B cell (primary cell): ENCODE results near the gene MAN1B1. TPM values are rescaled to one million over a fixed set of nuclear protein-coding genes. Genes with fewer than 3 reads are reported as not detected.
A peak's percentile ranks its signal among the peaks of the same experiment; 100 is the strongest.

Experiments
- ATAC-seq: fragments of 200-7000 bp; cut with Tn5 transposase; one replicate; pipeline ENCODE4 v1.10.0; 2021; ENCODE audit warnings: low read depth, mild to moderate bottlenecking, moderate number of reproducible peaks, moderate library complexity
- CTCF ChIA-PET: fragments of 350-600 bp; sonication (Branson Sonifier 250); formaldehyde crosslinking; loops from one replicate; lab custom pipeline; 2021; ENCODE audit warnings: antibody characterized with exemption, inconsistent platforms; lab: Charles Lee
- POLR2A ChIA-PET: fragments of 350-600 bp; sonication (Branson Sonifier 250); formaldehyde crosslinking; loops from one replicate; lab custom pipeline; 2021; ENCODE audit warnings: antibody characterized with exemption; lab: Charles Lee
- DNase-seq: peaks from one replicate; pipeline ENCODE4 v3.0.0; 2013
- H2AFZ ChIP-seq: 2 replicates; pipeline ENCODE4 v1.6.1; 2012; ENCODE audit warnings: mild to moderate bottlenecking, low read depth, low read length; ENCODE audit not compliant: insufficient read depth, poor library complexity, severe bottlenecking
- H3K27ac ChIP-seq, 2 donors: 1 replicate in 1 of 2; 2 replicates in 1 of 2; pipeline ENCODE4 v1.5.1; 2012 to 2013; ENCODE audit warnings: low read length in 2 of 2, mild to moderate bottlenecking in 2 of 2, moderate library complexity in 1 of 2
- H3K27me3 ChIP-seq, 4 experiments: fragments of 200-600 bp in 1 of 4; sonication (generic) in 1 of 4; replicated peaks in 1 of 4; 1 replicate in 2 of 4; 2 replicates in 2 of 4; pipeline versions ENCODE4 v1.6.1 to v1.7.0; 2013 to 2016; ENCODE audit warnings: low read length in 3 of 4, mild to moderate bottlenecking in 2 of 4, mixed read lengths in 1 of 4, moderate library complexity in 1 of 4; ENCODE audit not compliant: insufficient read depth in 4 of 4, control insufficient read depth in 3 of 4; ENCODE audit errors: control extremely low read depth in 1 of 4
- H3K36me3 ChIP-seq, 2 experiments: replicated peaks in 1 of 2; 1 replicate in 1 of 2; 2 replicates in 1 of 2; pipeline versions ENCODE4 v1.6.1 to v1.7.1; 2013; ENCODE audit warnings: low read length in 1 of 2; ENCODE audit not compliant: insufficient read depth in 2 of 2, control insufficient read depth in 1 of 2; ENCODE audit errors: control extremely low read depth in 1 of 2, extremely low read depth in 1 of 2
- H3K4me1 ChIP-seq, 2 donors: fragments of 200-600 bp in 1 of 2; sonication (generic) in 1 of 2; 1 replicate in 1 of 2; 2 replicates in 1 of 2; pipeline versions ENCODE4 v1.5.1 to v1.6.1; 2013 to 2017; ENCODE audit warnings: low read length in 2 of 2; ENCODE audit not compliant: control insufficient read depth in 2 of 2, insufficient read depth in 2 of 2
- H3K4me2 ChIP-seq: replicated peaks from 2 replicates; pipeline ENCODE3; 2012; ENCODE audit warnings: mild to moderate bottlenecking, low read depth, low read length; ENCODE audit not compliant: poor library complexity, severe bottlenecking
- H3K4me3 ChIP-seq, 5 experiments: fragments of 200-600 bp in 1 of 5; sonication (generic) in 1 of 5; 1 replicate in 3 of 5; 2 replicates in 2 of 5; pipeline versions ENCODE4 v1.5.1 to v1.7.0; 2011 to 2016; ENCODE audit warnings: low read length in 4 of 5, mild to moderate bottlenecking in 4 of 5, low read depth in 2 of 5, control low read depth in 1 of 5, moderate library complexity in 1 of 5; ENCODE audit not compliant: insufficient read depth in 1 of 5; ENCODE audit errors: control extremely low read depth in 1 of 5, extremely low read depth in 1 of 5
- H3K79me2 ChIP-seq: fragments of 200-600 bp; sonication (generic); one replicate; pipeline ENCODE4 v1.6.0; 2016; ENCODE audit warnings: low read length; ENCODE audit not compliant: control insufficient read depth, insufficient read depth
- H3K9ac ChIP-seq: fragments of 200-600 bp; sonication (generic); 2 replicates; pipeline ENCODE4 v1.6.1; 2017; ENCODE audit warnings: mild to moderate bottlenecking, low read length, moderate library complexity
- H3K9me3 ChIP-seq, 3 donors: one replicate each; pipeline versions ENCODE4 v1.6.1 to v1.7.1; 2013; ENCODE audit warnings: low read length in 2 of 3; ENCODE audit not compliant: control insufficient read depth in 2 of 3, insufficient read depth in 1 of 3; ENCODE audit errors: control extremely low read depth in 1 of 3
- H4K20me1 ChIP-seq: 2 replicates; pipeline ENCODE4 v1.6.0; 2012; ENCODE audit warnings: mild to moderate bottlenecking, low read length; ENCODE audit not compliant: insufficient read depth, control insufficient read depth, poor library complexity, severe bottlenecking
- H3K27ac Mint-ChIP-seq: one replicate; pipeline ENCODE4 v1.8.0; 2021; ENCODE audit warnings: mixed read lengths
- H3K27me3 Mint-ChIP-seq: one replicate; pipeline ENCODE4 v1.8.0; 2021; ENCODE audit warnings: mixed read lengths
- H3K4me1 Mint-ChIP-seq: one replicate; pipeline ENCODE4 v1.8.0; 2021; ENCODE audit warnings: mixed read lengths
- H3K4me3 Mint-ChIP-seq: one replicate; pipeline ENCODE4 v1.8.0; 2021; ENCODE audit warnings: mixed read lengths
- H3K9me3 Mint-ChIP-seq: one replicate; pipeline ENCODE4 v1.8.0; 2022; ENCODE audit warnings: mixed read lengths; ENCODE audit not compliant: insufficient read depth
- CTCF ChIP-seq: fragments of 200-600 bp; IDR thresholded peaks from one replicate; pipeline ENCODE4 v1.8.0; 2022; ENCODE audit warnings: antibody characterized with exemption, mild to moderate bottlenecking
- EZH2 ChIP-seq: IDR thresholded peaks from 2 replicates; pipeline ENCODE4 v1.6.1; 2012; ENCODE audit warnings: borderline replicate concordance, low read depth, mild to moderate bottlenecking, moderate library complexity, low read length; ENCODE audit not compliant: insufficient read depth, poor library complexity, severe bottlenecking
- WGBS: methylation state at CpG from one replicate; pipeline ENCODE4 v1.1.5; 2013; ENCODE audit warnings: missing lambda C conversion rate; ENCODE audit not compliant: insufficient coverage; 5-methylcytosine and 5-hydroxymethylcytosine counted together
- intact Hi-C: fragments of 100-400 bp; cut with micrococcal nuclease; formaldehyde crosslinking; loops from one replicate; pipeline ENCODE4 v1.10.0; 2022
- polyA plus RNA-seq: library from polyadenylated mRNA; depleted of rRNA; stranded (reverse); fragments of >200 nt; gene quantifications from 2 replicates; pipeline ENCODE4 v1.2.3, GENCODE V29; 2012
- total RNA-seq, 2 donors: library from RNA; stranded (reverse); fragments of 120-200 nt in 1 of 2; gene quantifications; 1 replicate in 1 of 2; 2 replicates in 1 of 2; pipeline versions ENCODE4 v1.2.3 to v1.2.4, GENCODE V29; 2013 to 2022

The MAN1B1 gene
- total and polyA plus RNA-seq, 2 donors (not counting 1 experiment from before 2014, with no cell fraction given) = 47.0 to 68.4 TPM

DNA sequence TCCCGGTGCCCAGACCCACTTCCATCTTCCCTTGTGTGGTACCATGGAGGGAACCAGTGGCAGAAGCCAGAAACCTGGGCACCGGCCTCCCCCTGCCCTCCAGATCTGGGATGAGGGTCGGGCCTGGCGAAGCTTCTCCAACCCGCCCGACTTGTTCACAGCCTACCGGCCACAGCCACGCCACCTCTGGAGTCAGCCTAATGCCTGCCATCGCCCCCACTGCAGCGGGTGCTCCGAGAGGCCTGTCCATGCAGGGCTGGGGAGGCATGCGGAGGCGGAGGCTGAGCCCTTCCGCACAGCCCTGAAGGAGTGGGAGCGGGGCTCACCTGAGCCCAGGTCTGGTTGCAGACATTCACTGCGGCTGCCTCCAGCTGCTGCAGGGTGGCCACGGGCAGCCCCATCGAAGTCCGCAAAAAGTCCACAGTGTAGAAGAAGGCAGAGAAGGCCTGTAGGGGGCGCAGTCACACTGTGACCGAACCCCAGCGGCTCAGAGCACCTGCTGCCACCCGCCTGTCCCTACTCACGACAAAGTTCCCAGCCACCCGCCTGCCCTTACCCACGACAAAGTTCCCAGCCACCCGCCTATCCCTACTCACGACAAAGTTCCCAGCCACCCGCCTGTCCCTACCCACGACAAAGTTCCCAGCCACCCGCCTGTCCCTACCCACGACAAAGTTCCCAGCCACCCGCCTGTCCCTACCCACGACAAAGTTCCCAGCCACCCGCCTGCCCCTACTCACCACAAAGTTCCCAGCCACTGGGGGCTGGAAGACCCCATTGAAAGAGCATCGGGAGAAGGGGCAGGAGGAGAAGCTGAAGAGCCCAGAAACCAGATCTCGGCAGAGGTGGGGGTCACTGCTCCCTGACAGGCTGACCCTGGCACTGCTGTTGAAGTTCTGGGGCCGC, 37.0 kb upstream of the MAN1B1 start:
- peaks cover 13% of the 10 kb centered on the region for H3K4me1 Mint-ChIP-seq
- ChIA-PET CTCF (interaction anchor here (0.7 kb wide), 1 partner anchor 205 kb away, joined by 3 read pairs; no protein-coding TSS in a partner anchor), POLR2A (interaction anchor here (0.5 kb wide), 1 partner anchor 20 kb away, joined by 3 read pairs; no protein-coding TSS in a partner anchor)
- H3K27ac ChIP-seq = no peak overlapping the region
- WGBS = 43% methylated on average over 37 of the region's 38 CpGs
- H3K36me3 ChIP-seq = no peaks in the 10 kb centered on the region
- no peak overlapping the region for H3K4me2 ChIP-seq
- no peak overlapping the region for H3K9ac ChIP-seq
- H3K27me3 ChIP-seq = peaks cover 0 to 88% (median 53%) of the 10 kb centered on the region in 4 experiments
- peak; percentile 40 for TF ChIP-seq CTCF
- TF ChIP-seq EZH2 = no peak
- H3K79me2 ChIP-seq = no peaks in the 10 kb centered on the region
- H3K9me3 Mint-ChIP-seq = no peaks in the 10 kb centered on the region
- no peak overlapping the region for H3K4me3 Mint-ChIP-seq
- intact Hi-C loops = no loop called here
- peak; percentile 62 for DNase-seq
- H3K4me3 ChIP-seq = no peak overlapping the region
- no peak for ATAC-seq
- H3K4me1 ChIP-seq = peaks cover 31 to 42% of the 10 kb centered on the region in 2 donors
- H3K9me3 ChIP-seq = peaks cover 0 to 34% (median 0%) of the 10 kb centered on the region in 3 donors
- no peak overlapping the region for H2AFZ ChIP-seq
- H3K27ac Mint-ChIP-seq = peak overlapping the region; percentile 15
- H4K20me1 ChIP-seq = peaks cover 5% of the 10 kb centered on the region
- H3K27me3 Mint-ChIP-seq = peaks cover 15% of the 10 kb centered on the region

GRCh38 chr9:137050570-137050969, 36.2 kb upstream of the MAN1B1 start:
- Histone ChIP-seq H3K4me3 (no peak overlapping the region), H3K27ac (no peak overlapping the region), H4K20me1 (peaks cover 5% of the 10 kb centered on the region), H2AFZ (no peak overlapping the region), H3K4me2 (no peak overlapping the region), H3K79me2 (no peaks in the 10 kb centered on the region), H3K27me3 (peaks cover 0 to 84% (median 50%) of the 10 kb centered on the region in 4 experiments), H3K9ac (no peak overlapping the region), H3K9me3 (peaks cover 0 to 37% (median 0%) of the 10 kb centered on the region in 3 donors), H3K4me1 (peaks cover 25 to 34% of the 10 kb centered on the region in 2 donors), H3K36me3 (no peaks in the 10 kb centered on the region)
- peaks cover 9% of the 10 kb centered on the region for H3K4me1 Mint-ChIP-seq
- ChIA-PET POLR2A (no interaction called here), CTCF (no interaction called here)
- no peak overlapping the region for H3K27ac Mint-ChIP-seq
- peaks cover 13% of the 10 kb centered on the region for H3K27me3 Mint-ChIP-seq
- no peak for TF ChIP-seq CTCF
- no peak for TF ChIP-seq EZH2
- intact Hi-C loops = no loop called here
- no peak overlapping the region for H3K4me3 Mint-ChIP-seq
- no peaks in the 10 kb centered on the region for H3K9me3 Mint-ChIP-seq
- DNase-seq (no peak), ATAC-seq (no peak)
- 79% methylated on average over 5 of the region's 5 CpGs for WGBS
